Lower leg skin (tissue), 4 donors: Measurements from ENCODE around the gene MTUS2. TPM values are rescaled to one million over a fixed set of nuclear protein-coding genes. Genes with fewer than 3 reads are reported as not detected.

ENCODE experiments used
- DNase-seq, 2 donors: peaks; one replicate each; pipeline ENCODE4 v3.0.0-alpha.2; 2019; ENCODE audit warnings: low spot score in 2 of 2
- H3K4me3 ChIP-seq: fragments of 200-600 bp; sonication (generic); 2 replicates; pipeline ENCODE4 v1.5.1; 2017; ENCODE audit warnings: mild to moderate bottlenecking, low read depth; ENCODE audit not compliant: poor library complexity, severe bottlenecking
- POLR2A ChIP-seq, 2 donors: fragments of 450-650 bp; IDR thresholded peaks; one replicate each; pipeline ENCODE4 v1.6.1; 2016 to 2017; ENCODE audit warnings: antibody characterized with exemption in 2 of 2, mild to moderate bottlenecking in 1 of 2, moderate library complexity in 1 of 2
- WGBS, 2 donors: methylation state at CpG; one replicate each; pipeline ENCODE4 v1.1.5; 2018; 5-methylcytosine and 5-hydroxymethylcytosine counted together
- intact Hi-C: fragments of 100-400 bp; cut with DNase I; formaldehyde crosslinking; loops from one replicate; pipeline ENCODE4 v1.15.0; 2023; ENCODE audit warnings: low total_unique reads
- total RNA-seq, 4 donors: library from RNA; depleted of rRNA; stranded (reverse); fragments of >200 nt; gene quantifications; one replicate each; pipeline ENCODE4 v1.1.0, GENCODE V29; 2016
- TF ChIP-seq, protein P1 (sequence below), 3 donors: fragments of 450-650 bp; IDR thresholded peaks; one replicate each; pipeline ENCODE4 v1.5.1; 2016; ENCODE audit warnings: antibody characterized with exemption in 3 of 3, mild to moderate bottlenecking in 3 of 3, moderate library complexity in 2 of 3

The MTUS2 gene
- total RNA-seq, 4 donors from 2014 or later, result 0.13 to 1.9 TPM; not detected in 2

DNA sequence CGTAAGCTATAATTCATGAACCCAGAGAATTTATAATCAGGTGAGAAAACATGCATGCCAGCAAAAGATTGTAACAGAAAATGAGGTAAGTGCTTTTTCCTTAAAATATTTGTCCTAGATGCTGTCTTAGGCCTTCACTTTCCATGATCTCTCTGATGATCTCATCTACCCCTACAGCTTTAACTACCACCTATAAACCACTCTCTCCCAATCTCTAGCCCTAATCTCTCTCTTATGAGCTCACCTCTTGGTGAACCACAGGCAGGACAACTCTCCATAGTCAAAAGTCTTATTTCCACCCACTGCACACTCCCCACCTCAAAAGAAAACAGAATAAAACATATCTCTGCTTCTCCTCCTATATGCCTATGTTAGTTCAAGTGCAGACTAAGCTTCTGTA, 638.3 kb downstream of the MTUS2 start:
- no peak overlapping the region for H3K4me3 ChIP-seq
- DNase-seq, result no peak
- TF ChIP-seq, protein P1, sequence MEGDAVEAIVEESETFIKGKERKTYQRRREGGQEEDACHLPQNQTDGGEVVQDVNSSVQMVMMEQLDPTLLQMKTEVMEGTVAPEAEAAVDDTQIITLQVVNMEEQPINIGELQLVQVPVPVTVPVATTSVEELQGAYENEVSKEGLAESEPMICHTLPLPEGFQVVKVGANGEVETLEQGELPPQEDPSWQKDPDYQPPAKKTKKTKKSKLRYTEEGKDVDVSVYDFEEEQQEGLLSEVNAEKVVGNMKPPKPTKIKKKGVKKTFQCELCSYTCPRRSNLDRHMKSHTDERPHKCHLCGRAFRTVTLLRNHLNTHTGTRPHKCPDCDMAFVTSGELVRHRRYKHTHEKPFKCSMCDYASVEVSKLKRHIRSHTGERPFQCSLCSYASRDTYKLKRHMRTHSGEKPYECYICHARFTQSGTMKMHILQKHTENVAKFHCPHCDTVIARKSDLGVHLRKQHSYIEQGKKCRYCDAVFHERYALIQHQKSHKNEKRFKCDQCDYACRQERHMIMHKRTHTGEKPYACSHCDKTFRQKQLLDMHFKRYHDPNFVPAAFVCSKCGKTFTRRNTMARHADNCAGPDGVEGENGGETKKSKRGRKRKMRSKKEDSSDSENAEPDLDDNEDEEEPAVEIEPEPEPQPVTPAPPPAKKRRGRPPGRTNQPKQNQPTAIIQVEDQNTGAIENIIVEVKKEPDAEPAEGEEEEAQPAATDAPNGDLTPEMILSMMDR (IDR thresholded peaks at IDR 0.05), result no peak
- intact Hi-C loops, result no loop called here
- WGBS, 2 donors, result 97 to 100% methylated on average over 1 of the region's 1 CpG

DNA sequence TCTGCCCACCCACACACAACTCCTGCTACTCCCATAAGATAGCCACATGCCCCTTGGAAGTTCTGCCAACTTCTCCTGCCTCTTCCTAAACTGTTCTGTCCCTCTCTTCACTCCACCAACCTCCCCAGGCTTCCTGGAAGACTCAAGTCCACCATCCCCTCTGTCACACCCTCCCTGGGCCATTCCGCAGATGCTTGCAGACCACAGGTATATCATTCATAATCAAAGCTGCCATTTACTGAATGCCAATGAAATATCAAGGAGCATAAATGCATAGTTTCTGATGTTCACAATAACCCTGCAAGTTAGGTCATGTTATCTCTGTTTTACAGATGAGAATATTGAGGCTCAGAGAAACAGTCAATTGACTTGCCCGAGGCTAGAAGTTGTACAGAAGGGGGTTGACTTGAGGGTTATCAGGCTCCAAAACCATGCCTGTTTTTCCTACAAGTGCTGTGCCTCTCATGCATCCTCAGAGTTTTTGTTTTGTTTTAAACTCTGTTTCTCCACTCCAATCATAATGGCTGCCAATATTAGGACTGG, 639.7 kb downstream of the MTUS2 start:
- H3K4me3 ChIP-seq, result no peak overlapping the region
- TF ChIP-seq POLR2A (IDR thresholded peaks at IDR 0.05), result no peak
- TF ChIP-seq, protein P1 (IDR thresholded peaks at IDR 0.05), result no peak
- DNase-seq, result no peak
- WGBS, 2 donors, result 83 to 88% methylated on average over 2 of the region's 2 CpGs
- intact Hi-C loops, result no loop called here

DNA sequence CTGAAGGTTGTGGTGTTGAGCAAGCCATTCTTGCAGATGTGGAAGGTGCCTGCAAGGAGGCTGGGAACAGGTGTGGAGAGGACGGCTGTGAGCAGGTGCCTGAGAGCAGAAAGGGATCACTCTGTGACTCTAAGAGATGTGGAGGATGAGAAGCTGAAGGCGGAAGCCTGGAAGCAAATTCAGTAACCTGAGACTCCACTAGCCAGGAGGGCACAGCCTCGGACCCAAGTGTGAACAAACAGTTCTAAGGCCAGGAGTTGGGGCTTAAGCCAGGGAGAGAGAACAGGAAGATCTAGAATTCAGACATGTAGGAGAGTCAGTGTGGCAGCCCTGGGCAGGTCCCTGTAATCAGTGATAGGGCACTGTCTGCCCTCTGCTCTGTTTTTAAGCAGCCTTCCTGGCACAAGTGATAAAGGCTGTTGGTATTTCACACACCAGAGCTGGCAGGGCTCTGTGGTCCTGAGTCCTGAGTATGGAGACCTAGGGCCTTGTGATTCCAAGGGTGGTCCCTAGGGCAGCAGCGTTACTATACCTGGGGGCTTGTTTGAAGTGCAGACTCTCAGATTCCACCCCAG, 644.1 kb downstream of the MTUS2 start:
- no peak for TF ChIP-seq POLR2A (IDR thresholded peaks at IDR 0.05)
- TF ChIP-seq, protein P1 (IDR thresholded peaks at IDR 0.05), result no peak
- WGBS, 2 donors, result 79 to 82% methylated on average over 4 of the region's 4 CpGs
- H3K4me3 ChIP-seq, result no peak overlapping the region
- no peak for DNase-seq
- intact Hi-C loops, result no loop called here

DNA sequence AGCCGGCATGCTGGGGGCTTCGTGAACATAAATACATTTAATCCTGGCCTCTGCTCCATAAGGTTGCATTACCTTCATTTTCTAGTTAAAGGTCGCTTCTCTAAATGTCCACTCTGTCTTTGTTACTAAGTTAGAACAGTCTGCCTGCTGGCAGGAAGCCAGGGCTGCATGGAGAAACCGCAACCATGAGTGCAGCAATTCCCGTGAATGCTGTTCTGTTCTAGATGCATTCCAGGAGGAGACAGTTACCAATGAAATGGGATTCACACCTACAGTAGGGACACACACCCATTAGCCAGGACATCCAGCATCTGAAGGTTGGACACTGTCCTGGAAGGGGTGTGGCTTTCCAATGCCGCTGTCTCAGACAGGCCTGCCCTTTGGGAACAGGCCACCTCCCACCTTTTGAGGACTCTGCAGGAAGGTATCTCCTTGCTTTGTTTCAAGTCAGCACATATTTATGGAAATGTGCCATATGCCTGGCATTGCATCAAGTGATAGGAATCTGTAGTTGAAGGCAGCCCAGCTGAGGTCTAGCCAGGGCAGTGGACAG, 645.7 kb downstream of the MTUS2 start:
- TF ChIP-seq, protein P1 (IDR thresholded peaks at IDR 0.05), result no peak
- TF ChIP-seq POLR2A (IDR thresholded peaks at IDR 0.05), result no peak
- no peak for DNase-seq
- H3K4me3 ChIP-seq, result no peak overlapping the region
- intact Hi-C loops, result no loop called here
- WGBS, 2 donors, result 55 to 63% methylated on average over 6 of the region's 6 CpGs

DNA sequence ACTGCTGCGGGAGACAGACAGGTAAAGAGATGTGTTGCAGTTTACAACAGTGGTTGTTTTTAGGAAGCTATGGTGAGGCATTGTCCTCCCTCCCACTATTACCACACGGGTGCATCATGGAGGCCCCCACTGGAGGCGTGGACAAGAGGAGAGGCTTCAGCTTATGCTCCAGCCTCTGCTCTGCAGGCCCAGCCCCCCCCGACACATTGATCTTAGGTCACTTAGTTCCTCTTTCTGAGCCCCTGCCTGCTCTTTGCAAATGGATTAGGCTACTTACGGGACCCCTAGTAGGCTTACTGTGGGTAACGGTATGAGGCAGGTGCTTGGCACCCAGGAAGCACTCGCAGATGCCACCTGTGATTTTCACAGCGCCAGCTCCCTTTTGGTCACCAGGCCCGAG, 651.4 kb downstream of the MTUS2 start:
- no peak for TF ChIP-seq POLR2A (IDR thresholded peaks at IDR 0.05)
- TF ChIP-seq, protein P1 (IDR thresholded peaks at IDR 0.05), result no peak
- WGBS, 2 donors, result 90% methylated on average over 9 of the region's 9 CpGs
- no peak overlapping the region for H3K4me3 ChIP-seq
- no peak for DNase-seq
- intact Hi-C loops, result no loop called here
